DMS79 (cell line): ENCODE data around the gene CPNE4.
"Not testable (repeated sequence)": the region's sequence is repeated elsewhere in the genome, so short reads cannot be mapped to it uniquely, and the experiment has no call there.

ENCODE experiments used
- DNase-seq: peaks from one replicate; lab custom pipeline; 2025; lab: John Stamatoyannopoulos, UW

The CPNE4 gene

GRCh38 chr3:132016061-132017041 is 18.5 kb downstream of the CPNE4 start:
- DNase-seq: no peak

GRCh38 chr3:132014105-132014504 is 20.7 kb downstream of the CPNE4 start:
- DNase-seq: no peak

DNA sequence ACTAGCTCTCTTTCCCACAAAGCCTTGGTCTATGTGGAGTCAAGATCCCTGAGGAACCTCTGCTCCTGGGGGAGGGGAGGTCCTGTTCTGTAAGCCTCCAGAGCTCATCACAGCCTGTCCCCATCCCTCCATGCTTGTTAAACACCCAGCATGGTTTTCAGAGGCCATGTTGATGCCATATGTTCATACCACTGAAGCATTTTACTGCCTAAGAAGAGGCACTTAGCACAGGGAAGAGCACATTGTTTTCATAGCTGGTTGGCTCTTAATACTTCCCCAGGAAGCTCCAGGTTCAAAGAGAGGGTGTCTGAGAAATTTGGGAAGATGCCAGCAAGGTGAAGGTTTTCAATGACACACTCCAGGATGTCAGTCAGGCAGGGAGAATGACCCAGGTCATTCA is 25.6 kb downstream of the CPNE4 start:
- peak; percentile 99 for DNase-seq

DNA sequence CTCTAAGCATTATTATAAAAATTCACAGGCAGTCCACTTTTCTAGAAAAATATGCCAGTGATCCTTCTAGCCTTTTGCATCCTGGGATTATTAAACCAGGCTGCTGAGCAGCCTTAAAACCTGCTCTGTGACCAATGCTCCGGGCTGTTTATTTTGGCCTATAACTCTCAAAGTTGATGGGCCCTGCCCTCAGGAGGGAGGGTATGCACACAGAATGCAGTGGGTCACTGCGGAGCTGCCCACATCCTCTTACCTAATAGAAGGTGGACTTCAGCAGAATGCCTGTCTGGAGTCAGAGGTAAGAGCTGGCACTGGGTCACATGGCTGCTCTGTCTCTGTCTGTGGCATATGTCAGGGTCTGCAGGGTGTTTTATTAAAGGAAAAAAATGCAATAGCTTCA is 26.0 kb downstream of the CPNE4 start:
- DNase-seq: no peak

DNA sequence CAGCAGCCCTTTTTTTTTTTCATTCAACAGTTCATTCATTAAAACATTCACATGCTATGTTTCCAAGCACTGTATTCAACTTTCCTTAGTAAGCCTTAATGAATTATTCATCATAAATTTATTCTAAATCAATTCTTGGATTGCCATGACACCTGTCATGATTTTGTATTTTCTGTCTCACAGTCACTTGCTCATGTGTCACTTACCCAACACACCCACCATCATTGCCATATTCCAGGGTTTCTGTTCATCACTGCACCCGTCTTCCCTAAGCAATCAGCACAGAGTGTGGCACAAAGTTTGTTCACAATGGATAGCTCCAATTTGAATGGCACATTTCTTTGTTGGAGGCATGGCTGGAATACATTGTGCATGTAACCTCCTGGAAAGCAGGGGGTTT is 27.2 kb downstream of the CPNE4 start:
- DNase-seq: no peak

DNA sequence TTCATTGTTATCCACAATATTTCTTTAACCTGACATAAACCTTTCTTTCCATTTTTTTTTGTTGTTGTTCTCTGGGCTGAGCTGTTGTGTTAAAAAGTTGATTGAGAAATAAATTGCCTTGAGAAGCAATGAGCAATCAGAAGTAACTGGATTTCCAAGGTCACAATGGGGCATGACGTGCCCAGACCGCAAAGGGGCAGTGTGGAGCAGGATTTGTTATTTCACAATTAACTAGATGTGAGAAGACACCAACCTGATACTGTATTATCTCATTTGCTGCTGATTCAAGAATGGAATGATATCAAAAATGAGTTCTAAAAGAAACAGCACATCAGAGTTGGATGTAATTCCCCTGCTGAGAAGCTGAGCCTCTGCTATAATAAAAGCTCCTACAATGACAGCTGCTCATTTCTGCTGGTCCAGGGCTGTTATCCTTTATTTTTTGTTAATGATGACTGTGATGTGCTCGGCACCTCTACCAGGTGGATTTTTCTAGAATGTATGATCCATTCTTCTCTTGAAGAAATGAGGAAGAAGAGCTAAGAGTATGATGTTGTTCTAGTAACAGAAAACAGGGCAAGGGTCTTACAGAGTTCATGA is 28.1 kb downstream of the CPNE4 start:
- DNase-seq: no peak

GRCh38 chr3:132004571-132004970 is 30.2 kb downstream of the CPNE4 start:
- DNase-seq: no peak

DNA sequence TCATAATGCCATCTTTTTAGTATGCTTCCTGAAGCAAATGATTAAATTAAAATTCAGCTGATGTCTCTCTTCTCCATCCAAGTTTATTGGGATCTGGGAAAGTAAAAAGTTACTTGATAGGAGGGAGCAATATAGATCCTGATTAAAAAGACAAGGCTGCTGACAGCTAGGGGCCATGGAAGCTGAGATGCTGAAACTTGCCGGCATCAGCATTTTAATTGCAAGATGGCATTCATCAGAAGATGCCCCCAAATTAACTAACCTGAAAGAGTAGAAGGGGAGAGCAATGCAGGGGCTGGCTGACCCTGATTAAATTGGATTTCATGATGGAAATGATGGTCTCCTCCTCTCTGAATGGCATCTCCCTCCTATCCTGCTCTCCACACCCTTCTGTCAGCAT is 31.1 kb downstream of the CPNE4 start:
- no peak for DNase-seq

- no peak for DNase-seq
Measured at GRCh38 chr3:132001999-132002398, 32.8 kb downstream of the CPNE4 start.

GRCh38 chr3:132001036-132001435 is 33.8 kb downstream of the CPNE4 start:
- DNase-seq: no peak

GRCh38 chr3:131998027-131998426 is 36.8 kb downstream of the CPNE4 start:
- DNase-seq: no peak

- no peak for DNase-seq
Measured at GRCh38 chr3:131995891-131996290, 38.9 kb downstream of the CPNE4 start.

DNA sequence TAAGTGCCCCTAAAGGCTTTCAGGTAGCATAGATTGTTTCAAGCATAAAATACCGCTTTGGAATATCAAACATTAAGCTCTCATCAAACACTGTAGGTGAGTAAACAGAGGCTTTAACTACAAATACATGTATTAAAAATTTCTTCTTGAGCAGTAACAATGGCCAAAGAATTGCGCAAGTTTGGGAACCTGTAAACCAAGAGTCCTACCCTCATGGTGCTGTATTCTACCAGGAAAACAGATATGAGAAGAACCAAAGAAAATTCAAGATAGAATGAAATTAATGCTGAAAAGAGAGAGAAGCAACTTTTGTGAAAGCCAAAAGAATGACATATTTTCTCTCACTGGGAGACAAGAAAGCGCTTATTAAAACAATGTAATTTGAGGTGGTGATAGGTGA is 45.5 kb downstream of the CPNE4 start:
- no peak for DNase-seq

- DNase-seq: no peak
Measured at GRCh38 chr3:131988209-131988608, 46.6 kb downstream of the CPNE4 start.

DNA sequence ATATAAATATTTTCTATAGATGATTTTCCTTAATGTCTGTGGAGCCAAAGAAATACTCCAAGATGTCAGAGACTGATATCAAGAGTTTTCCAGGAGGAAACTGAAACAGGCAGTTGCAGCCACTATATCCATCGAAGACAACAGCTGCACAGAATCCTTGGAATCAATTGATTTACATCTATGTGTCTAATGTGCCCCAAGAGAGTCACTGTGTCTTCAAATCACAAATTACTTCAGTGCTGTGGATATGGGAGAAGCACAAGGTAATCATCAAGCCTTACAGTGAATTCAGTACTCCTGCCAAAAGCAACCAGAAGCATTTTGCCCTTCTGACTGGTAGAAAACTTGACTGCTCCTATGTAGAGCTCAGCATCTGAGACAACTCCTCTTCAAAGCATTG is 51.1 kb downstream of the CPNE4 start:
- DNase-seq: no peak

DNA sequence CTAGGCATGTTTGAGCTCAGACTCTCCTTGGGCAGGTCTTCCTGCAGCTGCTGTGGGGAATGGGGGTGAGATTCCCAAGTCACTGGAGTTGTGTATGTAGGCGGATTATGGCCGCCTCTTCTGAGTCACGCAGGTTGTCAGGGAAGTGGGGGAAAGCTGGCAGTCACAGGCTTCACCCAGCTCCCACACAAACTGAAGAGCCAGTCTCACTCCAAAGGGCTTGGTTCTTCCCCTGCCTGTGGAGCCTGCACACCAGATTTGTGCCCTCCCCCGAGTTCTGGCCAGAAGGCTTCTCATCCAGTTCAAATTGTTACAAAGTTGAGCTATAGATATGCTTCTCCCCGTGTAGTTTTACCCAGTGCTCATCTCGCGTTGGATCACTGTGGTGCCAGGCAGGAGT is 53.5 kb downstream of the CPNE4 start:
- DNase-seq: no peak

- DNase-seq: no peak
Measured at GRCh38 chr3:131976448-131976847, 58.4 kb downstream of the CPNE4 start.

- no peak for DNase-seq
Measured at GRCh38 chr3:131975047-131975446, 59.8 kb downstream of the CPNE4 start.

- no peak for DNase-seq
Measured at GRCh38 chr3:131973731-131974130, 61.1 kb downstream of the CPNE4 start.

- DNase-seq: no peak
Measured at GRCh38 chr3:131972550-131972949, 62.3 kb downstream of the CPNE4 start.

GRCh38 chr3:131972091-131972490 is 62.7 kb downstream of the CPNE4 start:
- DNase-seq: no peak

DNA sequence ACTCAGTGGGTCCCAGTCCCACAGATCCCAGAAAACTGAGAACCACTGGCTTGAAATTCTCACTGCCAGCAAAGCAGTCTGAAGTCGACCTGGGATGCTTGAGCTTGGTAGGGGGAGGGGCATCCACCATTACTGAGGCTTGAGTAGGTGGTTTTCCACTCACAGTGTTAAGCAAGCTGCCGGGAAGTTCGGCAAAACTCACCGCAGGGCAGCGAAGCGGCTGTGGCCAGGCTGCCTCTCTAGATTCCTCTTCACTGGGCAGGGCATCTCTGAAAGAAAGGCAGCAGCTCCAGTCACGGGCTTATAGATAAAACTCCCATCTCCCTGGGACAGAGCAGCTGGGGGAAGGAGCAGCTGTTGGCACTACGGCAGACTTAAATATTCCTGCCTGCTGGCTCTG is 71.4 kb downstream of the CPNE4 start:
- DNase-seq: not testable (repeated sequence)

- no peak for DNase-seq
Measured at GRCh38 chr3:131962982-131963381, 71.8 kb downstream of the CPNE4 start.

DNA sequence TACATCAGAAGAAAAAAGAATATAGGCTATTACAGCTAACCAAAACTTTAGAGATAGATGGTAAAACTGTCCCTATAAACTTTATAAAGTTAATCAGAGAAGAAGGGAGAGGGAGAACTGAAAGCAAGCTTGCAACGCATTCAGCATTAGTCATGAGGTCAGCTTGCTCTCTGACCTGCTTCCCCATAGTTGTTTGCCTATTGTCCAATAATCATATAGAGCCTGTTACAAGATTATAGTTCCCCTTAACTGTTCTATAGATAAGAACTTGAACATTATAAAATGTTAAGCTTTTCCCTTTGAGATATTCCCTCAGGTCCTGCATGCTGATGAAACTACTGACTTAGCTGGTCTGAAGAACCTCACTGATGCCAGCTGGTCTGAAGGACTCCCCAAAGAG is 74.5 kb downstream of the CPNE4 start:
- no peak for DNase-seq
